ENCODE data around the gene TRMU.
"Not testable (repeated sequence)": the region's sequence is repeated elsewhere in the genome, so short reads cannot be mapped to it uniquely, and the experiment has no call there.

Gene TRMU

GRCh38 chr22:46387748-46388147 is 52.2 kb downstream of the TRMU start:
- DNase-seq (ENCODE audit: low read depth), result no peak

- DNase-seq (ENCODE audit: low read depth), result no peak
These were observed 53.1 kb downstream of the TRMU start for GRCh38 chr22:46388647-46389046.

- no peak for DNase-seq (ENCODE audit: low read depth)
These were observed 53.6 kb downstream of the TRMU start for GRCh38 chr22:46389081-46389480.

- no peak for DNase-seq (ENCODE audit: low read depth)
These were observed 54.7 kb downstream of the TRMU start for GRCh38 chr22:46390105-46390651.

GRCh38 chr22:46390652-46391301 is 55.3 kb downstream of the TRMU start:
- DNase-seq (ENCODE audit: low read depth), result no peak

- no peak for DNase-seq (ENCODE audit: low read depth)
These were observed 56.1 kb downstream of the TRMU start for GRCh38 chr22:46391486-46392136.

- no peak for DNase-seq (ENCODE audit: low read depth)
These were observed 56.8 kb downstream of the TRMU start for GRCh38 chr22:46392137-46392844.

- no peak for DNase-seq (ENCODE audit: low read depth)
These were observed 58.4 kb downstream of the TRMU start for GRCh38 chr22:46393873-46394272.

- DNase-seq (ENCODE audit: low read depth), result no peak
These were observed 59.1 kb downstream of the TRMU start for GRCh38 chr22:46394622-46395021.

- DNase-seq (ENCODE audit: low read depth), result no peak
These were observed 59.6 kb downstream of the TRMU start for GRCh38 chr22:46395145-46395544.

- DNase-seq (ENCODE audit: low read depth), result not testable (repeated sequence)
These were observed 61.5 kb downstream of the TRMU start for GRCh38 chr22:46397049-46397448.

- DNase-seq (ENCODE audit: low read depth), result no peak
These were observed 62.0 kb downstream of the TRMU start for GRCh38 chr22:46397514-46397913.

GRCh38 chr22:46397951-46398350 is 62.4 kb downstream of the TRMU start:
- no peak for DNase-seq (ENCODE audit: low read depth)

- no peak for DNase-seq (ENCODE audit: low read depth)
These were observed 63.9 kb downstream of the TRMU start for GRCh38 chr22:46399251-46400024.

GRCh38 chr22:46401370-46401769 is 65.9 kb downstream of the TRMU start:
- no peak for DNase-seq (ENCODE audit: low read depth)

- DNase-seq (ENCODE audit: low read depth), result no peak
These were observed 67.0 kb downstream of the TRMU start for GRCh38 chr22:46402505-46402904.

- not testable (repeated sequence) for DNase-seq (ENCODE audit: low read depth)
These were observed 68.4 kb downstream of the TRMU start for GRCh38 chr22:46403880-46404279.

- DNase-seq (ENCODE audit: low read depth), result no peak
These were observed 70.4 kb downstream of the TRMU start for GRCh38 chr22:46405901-46406300.

- DNase-seq (ENCODE audit: low read depth), result no peak
These were observed 70.8 kb downstream of the TRMU start for GRCh38 chr22:46406349-46406748.

- DNase-seq (ENCODE audit: low read depth), result no peak
These were observed 71.3 kb downstream of the TRMU start for GRCh38 chr22:46406791-46407190.

Measured in activated T-helper 1 cell treated with Interleukin-2 at 50 U/mL for 16 hours (primary cell).